Type B pancreatic cell (in vitro differentiated cells): ENCODE data around the gene PTPRK. TPM values are rescaled to one million over a fixed set of nuclear protein-coding genes. Genes with fewer than 3 reads are reported as not detected.

Experiments used
- DNase-seq: peaks from one replicate; pipeline ENCODE4 v3.0.0; 2021; ENCODE audit warnings: mixed read lengths; ENCODE audit not compliant: unreplicated experiment; ENCODE audit errors: extremely low spot score
- H3K27ac Mint-ChIP-seq: 2 replicates; pipeline ENCODE4 v1.8.0; 2021; ENCODE audit warnings: mild to moderate bottlenecking, mixed read lengths
- H3K27me3 Mint-ChIP-seq: 2 replicates; pipeline ENCODE4 v1.8.0; 2021; ENCODE audit warnings: mixed read lengths
- H3K36me3 Mint-ChIP-seq: 2 replicates; pipeline ENCODE4 v1.8.0; 2021; ENCODE audit warnings: mixed read lengths
- H3K4me1 Mint-ChIP-seq: one replicate; pipeline ENCODE4 v1.8.0; 2021; ENCODE audit warnings: mixed read lengths; ENCODE audit not compliant: unreplicated experiment
- H3K4me3 Mint-ChIP-seq: 2 replicates; pipeline ENCODE4 v1.8.0; 2021; ENCODE audit warnings: mild to moderate bottlenecking, mixed read lengths
- H3K9me3 Mint-ChIP-seq: 2 replicates; pipeline ENCODE4 v1.8.0; 2021; ENCODE audit warnings: mixed read lengths
- CTCF ChIP-seq: fragments of 200-600 bp; sonication (generic); conservative IDR thresholded peaks from 2 replicates; pipeline ENCODE4 v1.5.0; 2021; ENCODE audit warnings: antibody characterized with exemption, mild to moderate bottlenecking
- total RNA-seq: library from RNA; stranded (reverse); gene quantifications from 2 replicates; pipeline ENCODE4 v1.2.1, GENCODE V29; 2021; ENCODE audit warnings: low replicate concordance

Gene PTPRK
- total RNA-seq, 1 donor from 2014 or later, result 63.4 TPM

- Mint-ChIP-seq H3K27me3 (peaks cover 8% of the 10 kb centered on the region), H3K4me3 (no peak overlapping the region), H3K27ac (no peak overlapping the region), H3K36me3 (no peaks in the 10 kb centered on the region), H3K4me1 (no peaks in the 10 kb centered on the region), H3K9me3 (peaks cover 5% of the 10 kb centered on the region)
- no peak for TF ChIP-seq CTCF
- no peak for DNase-seq
Measured at GRCh38 chr6:127923135-127923534, 597.3 kb downstream of the PTPRK start.

GRCh38 chr6:127921982-127922381 lies 598.4 kb downstream of the PTPRK start:
- H3K4me3 Mint-ChIP-seq, result no peak overlapping the region
- DNase-seq, result no peak
- H3K27ac Mint-ChIP-seq, result no peak overlapping the region
- no peaks in the 10 kb centered on the region for H3K36me3 Mint-ChIP-seq
- H3K9me3 Mint-ChIP-seq, result peaks cover 5% of the 10 kb centered on the region
- H3K27me3 Mint-ChIP-seq, result peaks cover 10% of the 10 kb centered on the region
- TF ChIP-seq CTCF, result no peak
- no peaks in the 10 kb centered on the region for H3K4me1 Mint-ChIP-seq

GRCh38 chr6:127920804-127921203 lies 599.6 kb downstream of the PTPRK start:
- no peak overlapping the region for H3K4me3 Mint-ChIP-seq
- no peak for DNase-seq
- no peak for TF ChIP-seq CTCF
- H3K9me3 Mint-ChIP-seq, result peaks cover 2% of the 10 kb centered on the region
- H3K4me1 Mint-ChIP-seq, result no peaks in the 10 kb centered on the region
- H3K36me3 Mint-ChIP-seq, result no peaks in the 10 kb centered on the region
- peaks cover 15% of the 10 kb centered on the region for H3K27me3 Mint-ChIP-seq
- H3K27ac Mint-ChIP-seq, result no peak overlapping the region
